Fibroblast of lung (primary cell): Measurements from ENCODE around the gene SH3TC1. TPM values are rescaled to one million over a fixed set of nuclear protein-coding genes. Genes with fewer than 3 reads are reported as not detected.

Source experiments
- DNase-seq, 2 donors: peaks; one replicate each; pipeline versions ENCODE4 v3.0.0 to v3.0.0-alpha.2; 2010; ENCODE audit warnings: low read depth in 2 of 2
- H2AFZ ChIP-seq: 2 replicates; pipeline ENCODE4 v1.5.1; 2012; ENCODE audit warnings: low read length, control low read depth, inconsistent platforms
- H3K27ac ChIP-seq: 2 replicates; pipeline ENCODE4 v1.5.1; 2011; ENCODE audit warnings: low read length, control low read depth; ENCODE audit not compliant: insufficient read depth
- H3K27me3 ChIP-seq: 2 replicates; pipeline ENCODE4 v1.5.1; 2011; ENCODE audit warnings: mild to moderate bottlenecking, low read length; ENCODE audit not compliant: control insufficient read depth, insufficient read depth
- H3K36me3 ChIP-seq: 2 replicates; pipeline ENCODE4 v1.5.1; 2011; ENCODE audit warnings: low read length; ENCODE audit not compliant: control insufficient read depth, insufficient read depth
- H3K4me1 ChIP-seq: 2 replicates; pipeline ENCODE4 v1.5.1; 2011; ENCODE audit warnings: low read length; ENCODE audit not compliant: control insufficient read depth, insufficient read depth; ENCODE audit errors: extremely low read depth
- H3K4me2 ChIP-seq: 2 replicates; pipeline ENCODE4 v1.5.1; 2011; ENCODE audit warnings: low read length, control low read depth; ENCODE audit not compliant: insufficient read depth; ENCODE audit errors: extremely low read depth
- H3K4me3 ChIP-seq, 4 experiments: fragments of 200-600 bp in 1 of 4; sonication (generic) in 1 of 4; replicated peaks in 1 of 4; 2 replicates each; pipeline ENCODE4 v1.5.1; 2011 to 2016; ENCODE audit warnings: low read length in 4 of 4, low read depth in 3 of 4, mild to moderate bottlenecking in 3 of 4, control low read depth in 2 of 4, inconsistent platforms in 1 of 4, mixed read lengths in 1 of 4; ENCODE audit not compliant: insufficient read depth in 1 of 4; ENCODE audit errors: control extremely low read depth in 1 of 4
- H3K79me2 ChIP-seq: 2 replicates; pipeline ENCODE4 v1.5.1; 2012; ENCODE audit warnings: mild to moderate bottlenecking, low read length, inconsistent platforms; ENCODE audit not compliant: control insufficient read depth, insufficient read depth
- H3K9ac ChIP-seq: 2 replicates; pipeline ENCODE4 v1.5.1; 2011; ENCODE audit warnings: mild to moderate bottlenecking, low read length, control low read depth; ENCODE audit not compliant: insufficient read depth
- H3K9me3 ChIP-seq: 2 replicates; pipeline ENCODE4 v1.5.1; 2012; ENCODE audit warnings: low read depth, low read length; ENCODE audit not compliant: control insufficient read depth, insufficient read depth
- H4K20me1 ChIP-seq: 2 replicates; pipeline ENCODE4 v1.5.1; 2011; ENCODE audit warnings: low read length; ENCODE audit not compliant: control insufficient read depth, insufficient read depth; ENCODE audit errors: extremely low read depth
- EZH2 ChIP-seq: IDR thresholded peaks from 2 replicates; pipeline ENCODE4 v1.5.1; 2012; ENCODE audit warnings: low read length, control low read depth, mild to moderate bottlenecking; ENCODE audit errors: missing control alignments
- polyA plus RNA-seq, 2 donors: library from polyadenylated mRNA; depleted of rRNA in 1 of 2; stranded (reverse) in 1 of 2; unstranded in 1 of 2; fragments of >200 nt; gene quantifications; 2 replicates each; pipeline ENCODE4 v1.2.1, GENCODE V29; 2011 to 2012; ENCODE audit warnings: missing spikeins in 1 of 2
- total RNA-seq: library from RNA; depleted of rRNA; stranded (reverse); fragments of >200 nt; gene quantifications from 2 replicates; pipeline ENCODE4 v1.2.1, GENCODE V29; 2014
- TF ChIP-seq, protein P1 (sequence below), 2 donors: IDR thresholded peaks in 1 of 2; conservative IDR thresholded peaks in 1 of 2; 1 replicate in 1 of 2; 2 replicates in 1 of 2; pipeline ENCODE4 v1.5.1; 2011 to 2012; ENCODE audit warnings: low read length in 2 of 2, control low read depth in 1 of 2, inconsistent platforms in 1 of 2, low read depth in 1 of 2, mild to moderate bottlenecking in 1 of 2

Gene SH3TC1
- total and polyA plus RNA-seq, 2 donors (not counting 1 experiment from before 2014, with no cell fraction given), result 3.3 to 11.6 TPM

DNA sequence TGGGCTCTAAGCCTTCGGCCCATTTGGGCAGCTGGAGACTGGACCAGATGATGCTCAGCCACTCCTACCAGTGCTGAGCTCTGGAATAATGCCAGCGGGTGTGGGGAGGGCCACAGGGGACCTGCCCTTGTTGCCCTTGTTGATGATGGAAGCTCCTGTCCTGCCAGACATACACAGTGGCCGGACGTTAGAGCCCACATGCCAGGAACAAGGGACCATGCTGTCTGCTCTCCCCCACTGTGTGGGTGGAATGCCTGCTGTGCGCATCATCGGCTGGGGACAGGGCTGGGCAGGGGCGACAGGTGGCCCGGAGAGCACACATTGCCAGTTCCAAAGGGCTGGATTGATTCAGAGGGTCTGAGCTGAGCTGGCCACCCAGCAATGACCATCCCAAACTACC, 42.5 kb upstream of the SH3TC1 start:
- H3K9ac ChIP-seq, result no peak overlapping the region
- H3K9me3 ChIP-seq, result no peaks in the 10 kb centered on the region
- no peak overlapping the region for H3K4me2 ChIP-seq
- H3K79me2 ChIP-seq, result no peaks in the 10 kb centered on the region
- H3K4me1 ChIP-seq, result peaks cover 5% of the 10 kb centered on the region
- no peak overlapping the region for H2AFZ ChIP-seq
- DNase-seq, result no peak
- H3K27ac ChIP-seq, result no peak overlapping the region
- H3K4me3 ChIP-seq, result no peak overlapping the region
- H3K27me3 ChIP-seq, result peaks cover 6% of the 10 kb centered on the region
- no peaks in the 10 kb centered on the region for H3K36me3 ChIP-seq
- TF ChIP-seq, protein P1, sequence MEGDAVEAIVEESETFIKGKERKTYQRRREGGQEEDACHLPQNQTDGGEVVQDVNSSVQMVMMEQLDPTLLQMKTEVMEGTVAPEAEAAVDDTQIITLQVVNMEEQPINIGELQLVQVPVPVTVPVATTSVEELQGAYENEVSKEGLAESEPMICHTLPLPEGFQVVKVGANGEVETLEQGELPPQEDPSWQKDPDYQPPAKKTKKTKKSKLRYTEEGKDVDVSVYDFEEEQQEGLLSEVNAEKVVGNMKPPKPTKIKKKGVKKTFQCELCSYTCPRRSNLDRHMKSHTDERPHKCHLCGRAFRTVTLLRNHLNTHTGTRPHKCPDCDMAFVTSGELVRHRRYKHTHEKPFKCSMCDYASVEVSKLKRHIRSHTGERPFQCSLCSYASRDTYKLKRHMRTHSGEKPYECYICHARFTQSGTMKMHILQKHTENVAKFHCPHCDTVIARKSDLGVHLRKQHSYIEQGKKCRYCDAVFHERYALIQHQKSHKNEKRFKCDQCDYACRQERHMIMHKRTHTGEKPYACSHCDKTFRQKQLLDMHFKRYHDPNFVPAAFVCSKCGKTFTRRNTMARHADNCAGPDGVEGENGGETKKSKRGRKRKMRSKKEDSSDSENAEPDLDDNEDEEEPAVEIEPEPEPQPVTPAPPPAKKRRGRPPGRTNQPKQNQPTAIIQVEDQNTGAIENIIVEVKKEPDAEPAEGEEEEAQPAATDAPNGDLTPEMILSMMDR (conservative IDR thresholded peaks at IDR 0.05 in 1 of 2, IDR thresholded peaks at IDR 0.05 in 1 of 2; ENCODE audit: low read depth in 1 of 2, low read length in 2 of 2), result no peak
- TF ChIP-seq EZH2, result no peak
- H4K20me1 ChIP-seq, result no peaks in the 10 kb centered on the region

DNA sequence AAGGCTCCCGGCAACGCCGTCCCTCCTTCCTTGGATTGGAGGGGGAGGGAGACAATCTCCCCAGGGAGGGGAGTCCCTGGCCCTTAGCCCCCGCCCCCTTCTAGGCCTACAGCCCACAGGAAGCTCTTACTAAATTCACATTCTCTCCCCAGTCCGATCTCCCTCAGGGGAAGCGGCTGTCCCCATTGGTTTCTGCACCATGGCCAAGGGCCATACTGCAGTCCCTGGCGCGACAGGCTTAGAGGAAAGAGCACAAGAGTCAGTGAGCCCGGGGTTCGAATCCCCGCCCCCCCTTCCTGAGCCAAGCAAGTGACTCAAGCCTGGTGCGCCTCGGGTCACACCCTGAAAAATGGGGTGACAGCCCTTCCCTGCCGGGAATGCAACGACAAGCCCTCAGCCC, 41.6 kb upstream of the SH3TC1 start:
- Histone ChIP-seq H3K27ac (no peak overlapping the region), H4K20me1 (no peaks in the 10 kb centered on the region), H3K4me1 (peaks cover 5% of the 10 kb centered on the region), H3K9ac (no peak overlapping the region), H3K4me3 (no peak overlapping the region), H3K9me3 (no peaks in the 10 kb centered on the region), H3K27me3 (peaks cover 6% of the 10 kb centered on the region), H3K36me3 (no peaks in the 10 kb centered on the region), H3K79me2 (no peaks in the 10 kb centered on the region), H3K4me2 (no peak overlapping the region), H2AFZ (no peak overlapping the region)
- no peak for TF ChIP-seq EZH2
- TF ChIP-seq, protein P1 (conservative IDR thresholded peaks at IDR 0.05 in 1 of 2, IDR thresholded peaks at IDR 0.05 in 1 of 2; ENCODE audit: low read depth in 1 of 2, low read length in 2 of 2), result no peak
- no peak for DNase-seq

DNA sequence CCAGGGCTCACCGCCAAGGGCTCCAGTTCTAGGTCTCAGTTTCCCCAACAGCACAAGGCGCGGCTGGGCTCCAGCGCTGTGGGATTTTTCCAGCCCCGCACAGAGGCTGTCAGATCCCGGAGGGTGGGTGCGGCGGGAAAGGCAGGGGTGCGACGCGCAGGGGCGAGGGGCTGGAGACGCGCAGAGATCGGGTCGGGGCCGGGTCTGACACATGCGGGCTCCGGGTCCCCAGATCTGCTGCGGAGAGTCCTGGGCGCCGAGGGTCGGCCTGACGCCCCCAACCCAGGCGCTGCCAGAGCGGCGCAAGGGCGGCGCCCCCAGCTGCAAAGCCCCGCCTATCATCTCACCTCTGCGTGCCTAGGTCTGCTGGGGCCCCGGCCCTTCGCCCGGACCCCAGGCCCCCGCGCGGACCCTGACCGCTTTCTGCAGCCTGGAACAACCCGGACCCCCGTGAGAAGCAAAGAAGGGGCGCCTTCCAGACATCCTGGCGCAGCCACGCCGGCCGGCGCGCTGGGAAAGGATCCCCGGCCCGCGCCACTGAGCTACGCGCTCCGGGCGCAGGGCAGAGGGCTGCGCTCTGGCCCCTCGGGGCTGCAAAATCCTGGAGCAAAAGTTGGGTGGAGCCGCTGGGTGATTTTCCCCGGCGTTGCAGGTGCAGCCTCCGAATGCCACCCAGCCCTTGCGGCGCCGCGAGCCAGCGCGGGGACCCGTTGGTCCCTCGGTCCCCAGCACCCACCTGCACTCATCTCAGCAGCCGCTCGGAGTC, 41.0 kb upstream of the SH3TC1 start:
- no peak overlapping the region for H3K9ac ChIP-seq
- H4K20me1 ChIP-seq, result no peaks in the 10 kb centered on the region
- TF ChIP-seq EZH2, result no peak
- TF ChIP-seq, protein P1 (conservative IDR thresholded peaks at IDR 0.05 in 1 of 2, IDR thresholded peaks at IDR 0.05 in 1 of 2; ENCODE audit: low read depth in 1 of 2, low read length in 2 of 2), result no peak
- no peaks in the 10 kb centered on the region for H3K79me2 ChIP-seq
- peak overlapping the region; percentile 49 for H2AFZ ChIP-seq
- peak overlapping the region; percentile 78 for H3K4me2 ChIP-seq
- peak overlapping the region; percentile 21 to 57 (median 46) for H3K4me3 ChIP-seq
- H3K9me3 ChIP-seq, result no peaks in the 10 kb centered on the region
- no peaks in the 10 kb centered on the region for H3K36me3 ChIP-seq
- H3K27ac ChIP-seq, result no peak overlapping the region
- H3K4me1 ChIP-seq, result peaks cover 5% of the 10 kb centered on the region
- H3K27me3 ChIP-seq, result peaks cover 3% of the 10 kb centered on the region
- no peak for DNase-seq
